Kidney tubule cell (primary cell): ENCODE data around the gene USP3.
"Not testable (repeated sequence)": the region's sequence is repeated elsewhere in the genome, so short reads cannot be mapped to it uniquely, and the experiment has no call there.

Experiments used
- DNase-seq: peaks from one replicate; pipeline ENCODE4 v3.0.0-alpha.2; 2018; ENCODE audit warnings: low spot score

USP3 gene

GRCh38 chr15:63610209-63610841 is 105.9 kb downstream of the USP3 start:
- peak; percentile 89 for DNase-seq

GRCh38 chr15:63611177-63611576 is 106.8 kb downstream of the USP3 start:
- DNase-seq, result no peak

GRCh38 chr15:63612300-63612699 is 107.9 kb downstream of the USP3 start:
- no peak for DNase-seq

GRCh38 chr15:63615935-63616334 is 111.5 kb downstream of the USP3 start:
- peak; percentile 73 for DNase-seq

- not testable (repeated sequence) for DNase-seq
Observed at GRCh38 chr15:63617147-63617546, 112.8 kb downstream of the USP3 start.

- not testable (repeated sequence) for DNase-seq
Observed at GRCh38 chr15:63617627-63618026, 113.2 kb downstream of the USP3 start.

GRCh38 chr15:63620760-63621159 is 116.4 kb downstream of the USP3 start:
- not testable (repeated sequence) for DNase-seq

GRCh38 chr15:63623232-63623969 is 119.0 kb downstream of the USP3 start:
- no peak for DNase-seq

- DNase-seq, result no peak
Observed at GRCh38 chr15:63626955-63627354, 122.6 kb downstream of the USP3 start.

GRCh38 chr15:63628123-63628822 is 123.9 kb downstream of the USP3 start:
- DNase-seq, result no peak

- DNase-seq, result no peak
Observed at GRCh38 chr15:63630036-63630751, 125.8 kb downstream of the USP3 start.

GRCh38 chr15:63633312-63633711 is 128.9 kb downstream of the USP3 start:
- DNase-seq, result no peak

GRCh38 chr15:63634154-63634553 is 129.8 kb downstream of the USP3 start:
- no peak for DNase-seq

- DNase-seq, result no peak
Observed at GRCh38 chr15:63636518-63637061, 132.2 kb downstream of the USP3 start.

GRCh38 chr15:63638839-63639238 is 134.4 kb downstream of the USP3 start:
- no peak for DNase-seq

GRCh38 chr15:63640146-63640545 is 135.8 kb downstream of the USP3 start:
- no peak for DNase-seq
